ENCODE measurements around the gene PRAME.

GRCh38 chr22:22546490-22546889 lies 12.6 kb downstream of the PRAME start:
- TF ChIP-seq CEBPB (IDR thresholded peaks at IDR 0.05) (no peak), EP300 (IDR thresholded peaks at IDR 0.05; ENCODE audit: borderline replicate concordance) (no peak), REST (IDR thresholded peaks at IDR 0.05; ENCODE audit: low read depth) (no peak), TCF12 (IDR thresholded peaks at IDR 0.05; ENCODE audit: low read depth) (no peak), YY1 (IDR thresholded peaks at IDR 0.05; ENCODE audit: low read depth) (no peak), NFIC (IDR thresholded peaks at IDR 0.05) (no peak), TAF1 (IDR thresholded peaks at IDR 0.05; ENCODE audit: low read depth) (no peak)

All from Ishikawa (cell line).